GM18870 (cell line): ENCODE results near the gene TRERF1.
"Not testable (repeated sequence)": the region's sequence is repeated elsewhere in the genome, so short reads cannot be mapped to it uniquely, and the experiment has no call there.

Experiments used
- ATAC-seq: cut with Tn5 transposase; IDR thresholded peaks from one replicate; pipeline ENCODE4 v1.9.1; 2021; ENCODE audit warnings: moderate library complexity; ENCODE audit not compliant: unreplicated experiment

Gene TRERF1

DNA sequence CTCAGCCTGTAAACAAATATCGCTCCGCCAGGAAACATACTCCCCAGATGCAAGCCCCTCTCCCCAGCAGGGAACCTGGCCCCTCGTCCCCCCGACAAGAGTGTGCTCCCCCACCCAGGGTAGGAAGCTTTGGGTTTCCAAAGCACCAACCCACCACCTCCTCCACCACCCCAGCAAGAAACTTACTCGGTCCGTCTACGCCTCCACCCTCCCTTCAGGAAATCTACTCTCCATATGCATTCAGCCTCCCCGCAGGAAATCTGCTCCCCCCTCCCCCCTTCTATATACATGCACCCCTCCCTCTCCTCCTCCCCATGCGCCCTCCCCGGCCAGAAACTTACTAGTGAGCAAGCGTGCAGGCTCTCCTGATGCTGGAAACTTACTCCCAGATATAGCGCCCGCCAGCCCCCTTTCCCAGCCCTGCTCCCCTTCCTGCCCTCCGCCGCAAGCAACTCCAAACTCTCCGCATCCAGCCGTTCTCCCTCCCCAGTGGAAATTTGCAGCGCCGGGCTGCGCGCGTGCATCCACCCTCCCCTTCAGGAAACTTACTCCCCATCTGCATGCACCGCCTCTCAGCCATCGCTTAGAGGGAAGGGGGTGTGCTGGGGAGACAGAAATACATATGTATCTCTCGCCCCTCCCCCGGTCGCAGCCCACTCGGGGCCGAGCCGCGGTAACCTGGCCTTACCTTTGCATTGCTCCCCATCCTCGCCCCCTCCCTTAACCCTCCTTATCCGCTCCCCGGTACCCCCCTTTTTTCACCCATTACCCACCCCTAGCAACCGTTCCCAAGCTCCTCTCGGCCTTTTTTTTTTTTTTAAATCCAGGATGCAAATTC, at the start of gene TRERF1:
Gene TRERF1 (minus strand): TSS at position 594 of the 838 bp plus-strand sequence. CDS start 182,336 bp downstream, outside the sequence.
- ATAC-seq = no peak

DNA sequence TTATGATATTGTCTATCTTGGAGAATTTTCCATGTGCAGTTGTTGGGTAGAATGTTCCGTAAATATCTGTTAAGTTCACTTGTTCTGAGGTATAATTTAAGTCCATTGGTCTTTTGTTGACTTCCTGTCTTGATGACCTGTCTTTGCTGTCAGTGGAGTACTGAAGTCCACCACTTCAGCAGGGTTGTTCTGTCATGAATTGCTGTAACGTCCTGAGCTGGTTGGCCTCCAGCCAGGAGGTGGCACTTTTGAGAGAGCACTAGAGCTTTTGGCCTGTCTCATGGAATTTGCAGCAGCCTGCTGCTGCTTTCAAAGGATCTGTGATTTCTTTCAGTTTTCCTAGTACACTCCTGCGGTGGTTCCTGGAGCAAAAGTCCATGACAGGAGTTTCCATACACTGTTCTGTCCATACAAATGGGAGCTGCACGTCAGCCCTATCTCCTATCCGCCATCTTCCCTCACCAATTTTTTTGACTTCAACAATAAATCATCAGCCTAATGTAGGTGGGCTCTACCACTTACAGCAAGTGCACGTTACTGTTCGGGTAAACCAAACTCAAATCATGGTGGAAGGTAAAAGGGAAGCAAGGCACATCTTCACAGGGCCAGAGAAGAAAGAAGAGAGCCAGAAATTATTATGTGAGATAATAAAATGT, 46.9 kb upstream of the TRERF1 start:
- no peak for ATAC-seq

GRCh38 chr6:42493914-42494539, 42.3 kb upstream of the TRERF1 start:
- no peak for ATAC-seq

DNA sequence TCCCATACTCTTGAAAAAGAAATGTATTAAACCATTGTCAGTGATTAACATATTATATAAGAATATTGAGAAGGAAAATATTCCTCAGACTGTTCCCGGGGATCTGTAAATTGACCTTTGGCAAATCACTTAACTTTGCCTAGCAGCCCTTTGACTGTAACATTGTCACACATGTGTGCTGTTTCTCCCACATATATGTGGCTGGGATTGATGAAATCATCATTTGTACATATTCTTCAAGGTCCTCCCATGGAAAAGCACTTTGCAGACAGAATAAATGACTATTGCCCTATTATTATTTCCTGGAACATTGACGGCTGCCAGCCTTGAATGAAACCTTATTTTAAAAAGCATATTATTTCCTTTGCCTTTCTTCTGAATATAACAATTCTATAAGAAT, 36.4 kb upstream of the TRERF1 start:
- no peak for ATAC-seq

GRCh38 chr6:42484261-42484660, 32.5 kb upstream of the TRERF1 start:
- no peak for ATAC-seq

GRCh38 chr6:42482174-42482573, 30.4 kb upstream of the TRERF1 start:
- ATAC-seq = no peak

DNA sequence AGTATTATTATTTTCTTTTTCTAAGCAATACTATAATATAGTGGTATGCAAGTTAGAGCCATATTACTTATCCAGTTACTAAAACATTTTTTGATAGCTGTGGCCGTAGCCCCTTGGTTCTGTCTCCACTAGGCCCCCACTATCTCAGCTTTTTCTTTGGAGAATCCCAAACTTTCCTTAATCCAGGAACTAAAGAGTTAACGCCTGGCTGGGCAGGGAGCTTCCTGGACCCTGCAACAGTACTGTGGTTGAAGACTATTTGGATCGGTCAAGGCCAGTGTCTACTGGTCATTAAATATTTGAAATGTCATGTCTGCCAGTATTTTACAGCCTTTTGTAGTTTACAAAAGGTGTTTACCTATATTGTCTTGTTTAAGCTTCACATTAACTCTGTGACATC, 20.0 kb upstream of the TRERF1 start:
- no peak for ATAC-seq

DNA sequence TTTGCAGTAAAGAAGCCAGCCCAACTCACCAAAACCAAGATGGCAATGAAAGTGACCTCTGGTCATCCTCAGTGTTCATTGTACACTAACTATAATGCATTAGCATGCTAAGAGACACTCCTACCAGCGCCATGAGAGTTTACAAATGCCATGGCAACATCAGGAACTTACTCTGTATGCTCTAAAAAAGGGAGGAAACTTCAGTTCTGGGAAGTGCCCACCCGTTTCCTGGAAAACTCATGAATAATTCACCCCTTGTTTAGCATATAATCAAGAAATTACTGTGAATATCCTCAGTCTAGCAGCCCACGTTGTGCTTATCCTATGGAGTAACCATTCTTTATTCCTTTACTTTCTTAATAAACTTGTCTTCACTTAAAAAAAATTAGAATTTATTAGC, 19.4 kb upstream of the TRERF1 start:
- ATAC-seq = no peak

DNA sequence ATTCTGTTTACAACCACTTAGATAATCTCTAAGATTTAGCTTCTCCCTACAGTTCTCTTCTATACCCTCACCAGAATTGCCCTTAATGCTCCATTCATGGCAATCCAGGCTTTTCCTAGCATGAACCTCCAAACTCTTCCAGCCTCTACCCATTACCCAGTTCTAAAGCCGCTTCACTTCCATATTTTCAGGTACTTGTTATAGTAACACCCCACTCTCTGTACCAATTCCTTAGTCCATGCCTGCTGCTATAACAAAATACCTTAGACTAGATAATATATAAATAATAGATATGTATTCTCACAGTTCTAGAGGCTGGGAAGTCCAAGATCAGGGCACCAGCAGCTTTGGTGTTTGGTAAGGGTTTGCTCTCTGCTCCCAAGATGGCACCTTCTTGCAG, 16.5 kb upstream of the TRERF1 start:
- no peak for ATAC-seq

GRCh38 chr6:42467651-42468050, 15.9 kb upstream of the TRERF1 start:
- ATAC-seq = no peak

GRCh38 chr6:42466470-42466869, 14.7 kb upstream of the TRERF1 start:
- ATAC-seq = not testable (repeated sequence)

DNA sequence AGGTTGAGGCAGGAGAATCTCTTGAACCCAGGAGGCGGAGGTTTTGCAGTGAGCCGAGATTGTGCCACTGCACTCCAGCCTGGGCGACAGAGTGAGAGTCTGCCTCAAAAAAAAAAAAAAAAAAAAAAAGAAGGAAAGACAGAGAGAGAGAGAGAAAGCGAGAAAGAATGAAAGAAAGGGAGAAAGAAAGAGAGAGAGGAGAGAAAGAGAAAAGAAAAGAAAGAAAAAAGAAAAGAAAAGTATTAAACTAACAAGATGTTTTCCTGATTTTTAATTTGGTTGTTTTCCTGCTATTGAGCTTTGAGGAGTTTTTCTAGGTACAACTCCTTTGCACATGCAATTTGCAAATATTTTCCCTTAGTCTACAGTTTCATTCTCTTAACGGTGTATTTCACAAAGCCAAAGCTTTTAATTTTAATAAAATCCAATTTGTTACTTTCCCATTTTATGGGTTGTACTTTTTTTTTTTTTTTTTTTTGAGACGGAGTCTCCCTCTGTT, 10.8 kb upstream of the TRERF1 start:
- no peak for ATAC-seq

GRCh38 chr6:42460883-42461282, 9.2 kb upstream of the TRERF1 start:
- ATAC-seq = no peak

DNA sequence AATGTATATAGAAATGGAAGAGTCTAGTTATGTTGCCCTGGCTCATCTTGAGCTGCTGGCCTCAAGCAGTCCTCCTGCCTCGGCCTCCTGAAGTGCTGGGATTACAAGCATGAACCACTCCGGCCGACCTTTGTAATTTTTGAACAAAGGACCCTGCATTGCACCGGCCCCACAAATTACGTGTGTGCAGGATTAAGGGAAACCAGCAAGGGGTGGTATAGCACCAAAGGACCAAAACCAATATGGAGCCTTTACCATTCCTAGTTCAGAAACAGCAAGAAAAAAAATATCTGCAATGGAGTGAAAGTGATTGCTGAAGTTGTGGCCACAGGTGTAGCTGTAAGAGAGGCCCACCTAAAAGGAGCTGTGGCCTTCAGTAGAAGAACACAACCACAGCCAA, 8.2 kb upstream of the TRERF1 start:
- no peak for ATAC-seq

- ATAC-seq = no peak
These were observed 2.7 kb upstream of the TRERF1 start for GRCh38 chr6:42454428-42454791.

DNA sequence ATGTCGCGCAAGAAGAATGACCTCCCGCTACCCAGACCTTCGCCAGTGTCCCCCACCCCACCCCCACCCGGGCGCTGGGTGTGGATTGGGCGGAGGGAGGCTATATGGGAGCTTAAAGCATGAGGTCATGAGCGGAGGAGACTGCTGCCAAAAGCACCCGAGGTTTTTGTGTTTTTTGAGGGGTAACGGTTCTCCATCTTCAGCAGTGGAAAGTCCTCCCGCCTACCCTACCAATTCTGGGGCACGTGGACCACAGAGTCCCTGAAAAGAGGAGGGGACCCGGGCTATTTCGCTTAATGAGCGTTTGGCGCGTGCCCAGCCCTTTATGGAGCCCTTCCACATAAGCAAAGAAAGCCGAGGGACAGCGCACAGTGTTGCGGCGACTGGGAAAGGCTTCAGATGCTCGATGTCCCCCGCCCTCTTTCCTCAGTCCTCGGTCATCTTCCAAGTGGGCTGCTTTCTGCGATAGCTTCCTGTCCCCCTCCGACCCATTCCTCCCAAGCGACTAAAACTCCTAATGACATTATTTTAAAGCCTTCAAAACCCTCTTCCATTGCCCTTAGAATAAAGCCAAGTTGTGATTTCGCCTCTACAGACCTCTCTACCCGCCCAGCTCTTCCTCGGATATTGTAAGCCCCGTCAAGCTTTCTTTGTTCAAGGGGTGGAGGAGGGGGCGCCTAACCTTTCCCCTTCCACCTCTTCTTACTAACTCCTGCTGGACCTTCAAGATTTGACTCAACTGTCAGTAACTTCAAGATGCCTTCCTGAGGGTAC, 2.1 kb upstream of the TRERF1 start:
- no peak for ATAC-seq

DNA sequence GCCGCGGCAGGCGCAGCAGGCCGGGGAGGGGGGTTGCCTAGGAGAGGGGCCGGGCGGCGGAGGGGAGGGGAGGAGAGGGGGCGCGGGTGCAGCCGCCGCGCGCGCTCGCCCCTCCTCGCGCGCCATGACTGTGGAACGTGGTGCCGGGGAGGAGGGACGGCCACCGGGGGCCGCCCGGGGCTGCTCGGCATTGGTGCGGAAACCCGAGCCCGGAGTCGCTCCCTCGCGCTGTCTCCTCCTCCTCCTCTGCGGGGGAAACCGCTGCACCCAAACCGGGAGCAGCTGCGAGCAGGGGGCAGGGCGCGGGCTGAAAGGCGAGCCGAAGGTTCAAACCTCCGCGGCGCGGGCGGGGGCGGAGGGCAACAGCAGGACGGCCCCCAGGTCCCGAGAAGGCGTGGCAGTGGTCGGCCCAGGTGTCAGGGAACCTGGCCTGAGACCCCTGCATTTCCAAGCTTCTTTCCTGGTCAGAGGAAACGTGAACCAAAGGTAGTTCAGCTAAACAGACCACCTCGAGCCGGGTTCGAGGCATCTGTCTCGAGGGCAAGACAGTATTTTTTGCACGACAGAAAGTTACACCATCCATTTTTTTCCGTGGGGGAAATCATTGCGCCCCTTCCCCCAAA, 1.4 kb upstream of the TRERF1 start:
- ATAC-seq = no peak

DNA sequence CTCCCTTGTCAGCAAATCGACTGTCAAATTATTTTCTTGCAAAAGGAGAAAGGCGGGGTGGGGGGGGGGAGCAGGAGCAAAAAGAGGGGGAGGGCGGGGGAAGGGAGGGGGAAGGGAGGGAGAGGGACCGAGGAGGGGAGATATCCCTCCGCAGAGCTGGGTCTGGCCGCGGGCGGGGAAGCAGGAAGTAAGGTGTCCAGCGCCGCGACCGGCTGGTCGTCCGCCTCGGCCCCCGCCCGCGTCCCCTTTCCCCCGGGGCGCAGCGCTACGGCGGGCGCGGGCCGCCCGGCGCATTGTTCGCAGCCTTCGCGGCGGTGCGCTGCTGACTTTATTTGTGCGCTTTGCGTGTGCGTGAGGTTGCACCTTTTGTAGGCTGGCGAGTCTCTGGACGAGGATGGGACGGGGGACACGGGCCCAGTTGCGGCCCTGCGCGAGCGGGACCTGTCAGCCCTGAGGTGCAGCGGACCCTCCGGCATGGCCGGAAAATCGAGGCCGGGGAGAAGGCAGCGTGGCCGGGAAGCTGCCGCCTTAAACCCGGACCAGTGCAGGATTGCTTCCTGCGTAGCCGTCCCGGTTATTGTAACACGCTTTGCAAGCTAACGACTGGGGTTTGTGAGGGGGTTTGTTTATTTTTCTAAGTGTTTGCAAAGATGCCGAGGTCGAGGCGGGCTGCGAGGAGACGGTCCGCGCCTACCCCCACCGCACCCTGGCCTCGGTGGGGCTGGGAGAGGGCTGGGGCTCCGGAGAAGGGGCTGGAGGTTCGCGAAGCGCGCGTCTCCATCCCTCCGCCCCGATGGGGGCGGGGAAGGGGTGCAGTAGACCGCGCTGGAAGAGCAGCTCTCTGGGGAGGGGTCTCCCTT, 675 bp upstream of the TRERF1 start:
- ATAC-seq = no peak

GRCh38 chr6:42450477-42451332, 1.0 kb downstream of the TRERF1 start:
- ATAC-seq = no peak
